Breast epithelium (tissue), 3 donors: ENCODE measurements around the gene BMPER.

Source experiments
- CTCF ChIP-seq, 3 donors: fragments of 450-650 bp; IDR thresholded peaks; one replicate each; pipeline ENCODE4 v1.5.1; 2016 to 2017; ENCODE audit warnings: antibody characterized with exemption in 3 of 3, mild to moderate bottlenecking in 3 of 3, moderate library complexity in 3 of 3
- POLR2A ChIP-seq: fragments of 450-650 bp; IDR thresholded peaks from one replicate; pipeline ENCODE4 v1.6.1; 2016; ENCODE audit warnings: antibody characterized with exemption, mild to moderate bottlenecking, moderate library complexity
- POLR2AphosphoS5 ChIP-seq, 3 donors: sonication (generic); formaldehyde crosslinking; IDR thresholded peaks; one replicate each; pipeline ENCODE4 v1.6.1; 2017; ENCODE audit warnings: antibody characterized with exemption in 3 of 3

DNA sequence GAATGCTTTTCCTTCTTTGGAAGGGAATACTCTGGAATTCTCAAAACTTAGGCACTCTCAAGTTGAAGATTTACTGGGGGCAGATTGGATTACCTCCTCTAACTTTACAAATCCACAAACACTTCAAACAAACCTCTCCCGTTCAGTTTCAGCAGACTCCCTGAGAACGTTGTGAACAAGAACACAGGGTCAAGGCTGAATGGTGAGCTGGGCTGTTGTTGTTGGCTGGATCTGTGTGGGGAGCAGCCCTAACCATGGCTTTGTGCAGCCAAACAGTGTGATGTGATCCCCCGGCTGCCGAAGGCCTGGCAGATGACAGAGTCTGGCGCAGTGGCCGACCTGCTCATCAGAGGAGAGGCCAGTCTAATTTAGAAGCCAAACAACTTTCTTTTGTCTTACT, 93.1 kb downstream of the BMPER start:
- TF ChIP-seq CTCF (IDR thresholded peaks at IDR 0.05) = no peak
- no peak for TF ChIP-seq POLR2AphosphoS5 (IDR thresholded peaks at IDR 0.05)
- no peak for TF ChIP-seq POLR2A
